ENCODE measurements around the gene LINS1. TPM values are rescaled to one million over a fixed set of nuclear protein-coding genes. Genes with fewer than 3 reads are reported as not detected.

Gene LINS1
- total and polyA plus RNA-seq, 2 donors from 2014 or later, result 8.8 to 20.6 TPM

- DNase-seq (no peak), FAIRE-seq (no peak)
- H3K9ac ChIP-seq (ENCODE audit: low read length in 3 of 3), result no peak overlapping the region
- H3K27ac ChIP-seq (ENCODE audit: low read depth in 2 of 2, low read length in 2 of 2), result no peak overlapping the region
- H3K9me3 ChIP-seq (ENCODE audit: control insufficient read depth in 2 of 3, insufficient read depth in 1 of 3, low read length in 3 of 3), result no peaks in the 10 kb centered on the region
- peaks cover 0 to 22% (median 5%) of the 10 kb centered on the region in 3 donors for H3K36me3 ChIP-seq (ENCODE audit: control insufficient read depth in 2 of 3, insufficient read depth in 3 of 3, low read length in 3 of 3)
- TF ChIP-seq, protein P1, sequence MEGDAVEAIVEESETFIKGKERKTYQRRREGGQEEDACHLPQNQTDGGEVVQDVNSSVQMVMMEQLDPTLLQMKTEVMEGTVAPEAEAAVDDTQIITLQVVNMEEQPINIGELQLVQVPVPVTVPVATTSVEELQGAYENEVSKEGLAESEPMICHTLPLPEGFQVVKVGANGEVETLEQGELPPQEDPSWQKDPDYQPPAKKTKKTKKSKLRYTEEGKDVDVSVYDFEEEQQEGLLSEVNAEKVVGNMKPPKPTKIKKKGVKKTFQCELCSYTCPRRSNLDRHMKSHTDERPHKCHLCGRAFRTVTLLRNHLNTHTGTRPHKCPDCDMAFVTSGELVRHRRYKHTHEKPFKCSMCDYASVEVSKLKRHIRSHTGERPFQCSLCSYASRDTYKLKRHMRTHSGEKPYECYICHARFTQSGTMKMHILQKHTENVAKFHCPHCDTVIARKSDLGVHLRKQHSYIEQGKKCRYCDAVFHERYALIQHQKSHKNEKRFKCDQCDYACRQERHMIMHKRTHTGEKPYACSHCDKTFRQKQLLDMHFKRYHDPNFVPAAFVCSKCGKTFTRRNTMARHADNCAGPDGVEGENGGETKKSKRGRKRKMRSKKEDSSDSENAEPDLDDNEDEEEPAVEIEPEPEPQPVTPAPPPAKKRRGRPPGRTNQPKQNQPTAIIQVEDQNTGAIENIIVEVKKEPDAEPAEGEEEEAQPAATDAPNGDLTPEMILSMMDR (IDR thresholded peaks at IDR 0.05; ENCODE audit: borderline replicate concordance, extremely low read depth, insufficient read depth), result no peak
- H3K27me3 ChIP-seq (ENCODE audit: control insufficient read depth, insufficient read depth, low read length), result no peaks in the 10 kb centered on the region
- intact Hi-C loops (cut with DNase I), result no loop called here
- H3K4me1 ChIP-seq (ENCODE audit: control insufficient read depth in 2 of 3, insufficient read depth in 2 of 3, low read depth in 1 of 3, low read length in 3 of 3), result no peaks in the 10 kb centered on the region
- H3K4me3 ChIP-seq (ENCODE audit: low read length in 3 of 3), result no peak overlapping the region
Observed at GRCh38 chr15:100570275-100570674, 31.7 kb downstream of the LINS1 start.

DNA sequence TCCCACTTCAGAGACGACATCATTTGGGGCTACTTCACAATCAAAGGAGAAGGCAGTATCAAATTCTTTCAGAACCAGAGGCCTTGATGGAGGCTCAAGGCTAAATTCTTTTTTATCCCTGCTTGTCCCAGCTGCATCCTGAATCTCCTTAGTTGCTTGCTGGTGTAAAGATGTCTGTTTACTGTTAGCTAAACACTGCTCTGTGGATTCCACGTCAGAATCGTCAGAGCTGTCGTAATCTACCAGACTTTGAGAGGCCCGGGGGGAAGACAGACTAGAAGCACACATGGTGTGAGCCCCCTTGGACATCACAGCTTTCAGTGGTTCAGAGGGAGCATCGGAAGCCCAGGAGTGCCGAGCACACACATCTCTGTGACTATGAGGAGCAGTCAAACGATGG, 32.6 kb downstream of the LINS1 start:
- Histone ChIP-seq H3K27me3 (ENCODE audit: control insufficient read depth, insufficient read depth, low read length) (no peaks in the 10 kb centered on the region), H3K4me3 (ENCODE audit: low read length in 3 of 3) (no peak overlapping the region), H3K27ac (ENCODE audit: low read depth in 2 of 2, low read length in 2 of 2) (no peak overlapping the region), H3K4me1 (ENCODE audit: control insufficient read depth in 2 of 3, insufficient read depth in 2 of 3, low read depth in 1 of 3, low read length in 3 of 3) (no peaks in the 10 kb centered on the region), H3K9ac (ENCODE audit: low read length in 3 of 3) (no peak overlapping the region), H3K9me3 (ENCODE audit: control insufficient read depth in 2 of 3, insufficient read depth in 1 of 3, low read length in 3 of 3) (no peaks in the 10 kb centered on the region), H3K36me3 (ENCODE audit: control insufficient read depth in 2 of 3, insufficient read depth in 3 of 3, low read length in 3 of 3) (peaks cover 0 to 22% (median 5%) of the 10 kb centered on the region in 3 donors)
- intact Hi-C loops (cut with DNase I), result no loop called here
- DNase-seq, result no peak
- no peak for FAIRE-seq
- TF ChIP-seq, protein P1 (IDR thresholded peaks at IDR 0.05; ENCODE audit: borderline replicate concordance, extremely low read depth, insufficient read depth), result no peak

- no peak for DNase-seq
- H3K4me3 ChIP-seq (ENCODE audit: low read length in 3 of 3), result no peak overlapping the region
- H3K4me1 ChIP-seq (ENCODE audit: control insufficient read depth in 2 of 3, insufficient read depth in 2 of 3, low read depth in 1 of 3, low read length in 3 of 3), result no peaks in the 10 kb centered on the region
- no peaks in the 10 kb centered on the region for H3K27me3 ChIP-seq (ENCODE audit: control insufficient read depth, insufficient read depth, low read length)
- FAIRE-seq, result no peak
- peaks cover 0 to 11% (median 2%) of the 10 kb centered on the region in 3 donors for H3K36me3 ChIP-seq (ENCODE audit: control insufficient read depth in 2 of 3, insufficient read depth in 3 of 3, low read length in 3 of 3)
- no peak overlapping the region for H3K9ac ChIP-seq (ENCODE audit: low read length in 3 of 3)
- intact Hi-C loops (cut with DNase I), result no loop called here
- H3K9me3 ChIP-seq (ENCODE audit: control insufficient read depth in 2 of 3, insufficient read depth in 1 of 3, low read length in 3 of 3), result no peaks in the 10 kb centered on the region
- H3K27ac ChIP-seq (ENCODE audit: low read depth in 2 of 2, low read length in 2 of 2), result no peak overlapping the region
- TF ChIP-seq, protein P1 (IDR thresholded peaks at IDR 0.05; ENCODE audit: borderline replicate concordance, extremely low read depth, insufficient read depth), result no peak
Observed at GRCh38 chr15:100566850-100567628, 34.9 kb downstream of the LINS1 start.

Measured in kidney (tissue), 14 donors.